Posterior vena cava (tissue), 2 donors: ENCODE measurements around the gene CCDC40. TPM values are rescaled to one million over a fixed set of nuclear protein-coding genes. Genes with fewer than 3 reads are reported as not detected.

ENCODE experiments used
- DNase-seq: peaks from one replicate; pipeline ENCODE4 v3.0.0-alpha.2; 2020; ENCODE audit warnings: low spot score
- intact Hi-C, 2 donors: fragments of 100-400 bp; cut with DNase I; formaldehyde crosslinking; loops; one replicate each; pipeline versions ENCODE4 v1.14.1 to v1.14.2; 2022 to 2023
- total RNA-seq, 2 donors: library from RNA; stranded (reverse); fragmentation: NEBNext Ultra II Directional; extraction: Animal tissue kit (Norgen Biotek cat#: 25700); gene quantifications; one replicate each; pipeline ENCODE4 v1.2.1, GENCODE V29; 2021
- donor health status: DM: yes; HTN: yes; CAD: no.
- donor health status: DM: yes; HTN: yes; CAD: no.

CCDC40 gene
- total RNA-seq, 2 donors from 2014 or later, result 6.2 to 10.4 TPM

GRCh38 chr17:80104956-80105375 lies 68.5 kb downstream of the CCDC40 start:
- intact Hi-C loops, result no loop called here
- peak; percentile 75 for DNase-seq

GRCh38 chr17:80105762-80106161 lies 69.3 kb downstream of the CCDC40 start:
- intact Hi-C loops, result no loop called here
- DNase-seq, result peak; percentile 77

- DNase-seq, result peak; percentile 66
- intact Hi-C loops, result no loop called here
Measured at GRCh38 chr17:80106176-80106575, 69.7 kb downstream of the CCDC40 start.

- DNase-seq, result peak; percentile 44
- intact Hi-C loops, result no loop called here
Measured at GRCh38 chr17:80106751-80107150, 70.3 kb downstream of the CCDC40 start.

GRCh38 chr17:80107231-80108021 lies 71.0 kb downstream of the CCDC40 start:
- intact Hi-C loops, result no loop called here
- peak; percentile 81 for DNase-seq

GRCh38 chr17:80108036-80108971 lies 71.9 kb downstream of the CCDC40 start:
- peak; percentile 77 for DNase-seq
- intact Hi-C loops, result no loop called here

GRCh38 chr17:80109066-80109660 lies 72.7 kb downstream of the CCDC40 start:
- intact Hi-C loops, result no loop called here
- DNase-seq, result peak; percentile 56

GRCh38 chr17:80109713-80110446 lies 73.4 kb downstream of the CCDC40 start:
- peak; percentile 75 for DNase-seq

GRCh38 chr17:80110447-80110812 lies 74.0 kb downstream of the CCDC40 start:
- intact Hi-C loops, result no loop called here
- peak; percentile 62 for DNase-seq

More at GRCh38 chr17:80109713-80110446, 73.4 kb downstream of the CCDC40 start:
- intact Hi-C loops, result no loop called here

GRCh38 chr17:80110927-80111701 lies 74.7 kb downstream of the CCDC40 start:
- intact Hi-C loops, result no loop called here
- peak; percentile 75 for DNase-seq

- DNase-seq, result peak; percentile 64
- intact Hi-C loops, result no loop called here
Measured at GRCh38 chr17:80111702-80112470, 75.4 kb downstream of the CCDC40 start.

GRCh38 chr17:80112471-80113032 lies 76.1 kb downstream of the CCDC40 start:
- intact Hi-C loops, result no loop called here
- peak; percentile 72 for DNase-seq

- intact Hi-C loops, result no loop called here
- DNase-seq, result peak; percentile 76
Measured at GRCh38 chr17:80113033-80113484, 76.6 kb downstream of the CCDC40 start.

GRCh38 chr17:80114758-80115157 lies 78.3 kb downstream of the CCDC40 start:
- DNase-seq, result peak; percentile 37
- intact Hi-C loops, result no loop called here

- DNase-seq, result no peak
- intact Hi-C loops, result no loop called here
Measured at GRCh38 chr17:80115159-80115558, 78.7 kb downstream of the CCDC40 start.

GRCh38 chr17:80116276-80116920 lies 80.0 kb downstream of the CCDC40 start:
- intact Hi-C loops, result no loop called here
- no peak for DNase-seq

GRCh38 chr17:80116921-80117380 lies 80.5 kb downstream of the CCDC40 start:
- no peak for DNase-seq
- intact Hi-C loops, result no loop called here
